Osteocyte (in vitro differentiated cells): ENCODE measurements around the gene ARHGEF11. TPM values are rescaled to one million over a fixed set of nuclear protein-coding genes. Genes with fewer than 3 reads are reported as not detected.

Experiments
- DNase-seq: peaks from one replicate; pipeline ENCODE4 v3.0.0; 2021; ENCODE audit warnings: mixed read lengths; ENCODE audit not compliant: unreplicated experiment; ENCODE audit errors: extremely low spot score
- H3K27ac Mint-ChIP-seq: one replicate; pipeline ENCODE4 v1.8.0; 2021; ENCODE audit warnings: mild to moderate bottlenecking, mixed read lengths; ENCODE audit not compliant: unreplicated experiment
- H3K27me3 Mint-ChIP-seq: one replicate; pipeline ENCODE4 v1.8.0; 2021; ENCODE audit warnings: mixed read lengths; ENCODE audit not compliant: unreplicated experiment
- H3K36me3 Mint-ChIP-seq: one replicate; pipeline ENCODE4 v1.8.0; 2021; ENCODE audit warnings: mixed read lengths; ENCODE audit not compliant: unreplicated experiment
- H3K4me1 Mint-ChIP-seq: one replicate; pipeline ENCODE4 v1.8.0; 2021; ENCODE audit warnings: mixed read lengths; ENCODE audit not compliant: unreplicated experiment
- H3K4me3 Mint-ChIP-seq: one replicate; pipeline ENCODE4 v1.8.0; 2021; ENCODE audit warnings: mild to moderate bottlenecking, moderate library complexity, mixed read lengths; ENCODE audit not compliant: unreplicated experiment
- H3K9me3 Mint-ChIP-seq: one replicate; pipeline ENCODE4 v1.8.0; 2021; ENCODE audit warnings: mixed read lengths; ENCODE audit not compliant: unreplicated experiment
- total RNA-seq: library from RNA; stranded (reverse); gene quantifications from 2 replicates; pipeline ENCODE4 v1.2.1, GENCODE V29; 2021
- TF ChIP-seq, protein P1 (sequence below): fragments of 200-600 bp; sonication (generic); IDR thresholded peaks from 2 replicates; pipeline ENCODE4 v1.5.0; 2021; ENCODE audit warnings: antibody characterized with exemption, mild to moderate bottlenecking, moderate library complexity

ARHGEF11 gene
- total RNA-seq, 1 donor from 2014 or later = 42.2 TPM

DNA sequence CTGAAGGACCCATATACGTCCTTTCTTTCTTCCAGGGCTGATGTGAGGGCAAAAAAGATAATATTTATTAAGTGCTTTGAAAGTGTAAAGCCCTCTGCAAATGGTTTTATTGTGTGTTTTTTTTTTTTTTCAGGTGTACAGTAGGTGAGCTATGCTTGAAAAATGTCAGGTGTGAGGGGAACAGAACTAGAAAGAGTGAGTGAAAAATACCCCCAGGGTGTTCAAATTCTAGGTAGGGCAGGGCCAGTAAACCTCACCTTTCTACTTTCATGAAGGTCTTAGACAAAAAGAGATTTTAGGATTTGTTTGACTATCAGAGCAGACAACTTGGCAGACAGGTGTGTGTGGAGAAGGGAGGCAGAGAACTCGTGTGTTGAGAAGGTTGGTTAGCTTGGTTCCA, 51.3 kb downstream of the ARHGEF11 start:
- peaks cover 4% of the 10 kb centered on the region for H3K4me1 Mint-ChIP-seq
- no peak overlapping the region for H3K27ac Mint-ChIP-seq
- peaks cover 4% of the 10 kb centered on the region for H3K36me3 Mint-ChIP-seq
- DNase-seq = no peak
- no peaks in the 10 kb centered on the region for H3K27me3 Mint-ChIP-seq
- no peaks in the 10 kb centered on the region for H3K9me3 Mint-ChIP-seq
- TF ChIP-seq, protein P1, sequence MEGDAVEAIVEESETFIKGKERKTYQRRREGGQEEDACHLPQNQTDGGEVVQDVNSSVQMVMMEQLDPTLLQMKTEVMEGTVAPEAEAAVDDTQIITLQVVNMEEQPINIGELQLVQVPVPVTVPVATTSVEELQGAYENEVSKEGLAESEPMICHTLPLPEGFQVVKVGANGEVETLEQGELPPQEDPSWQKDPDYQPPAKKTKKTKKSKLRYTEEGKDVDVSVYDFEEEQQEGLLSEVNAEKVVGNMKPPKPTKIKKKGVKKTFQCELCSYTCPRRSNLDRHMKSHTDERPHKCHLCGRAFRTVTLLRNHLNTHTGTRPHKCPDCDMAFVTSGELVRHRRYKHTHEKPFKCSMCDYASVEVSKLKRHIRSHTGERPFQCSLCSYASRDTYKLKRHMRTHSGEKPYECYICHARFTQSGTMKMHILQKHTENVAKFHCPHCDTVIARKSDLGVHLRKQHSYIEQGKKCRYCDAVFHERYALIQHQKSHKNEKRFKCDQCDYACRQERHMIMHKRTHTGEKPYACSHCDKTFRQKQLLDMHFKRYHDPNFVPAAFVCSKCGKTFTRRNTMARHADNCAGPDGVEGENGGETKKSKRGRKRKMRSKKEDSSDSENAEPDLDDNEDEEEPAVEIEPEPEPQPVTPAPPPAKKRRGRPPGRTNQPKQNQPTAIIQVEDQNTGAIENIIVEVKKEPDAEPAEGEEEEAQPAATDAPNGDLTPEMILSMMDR = no peak
- no peak overlapping the region for H3K4me3 Mint-ChIP-seq

DNA sequence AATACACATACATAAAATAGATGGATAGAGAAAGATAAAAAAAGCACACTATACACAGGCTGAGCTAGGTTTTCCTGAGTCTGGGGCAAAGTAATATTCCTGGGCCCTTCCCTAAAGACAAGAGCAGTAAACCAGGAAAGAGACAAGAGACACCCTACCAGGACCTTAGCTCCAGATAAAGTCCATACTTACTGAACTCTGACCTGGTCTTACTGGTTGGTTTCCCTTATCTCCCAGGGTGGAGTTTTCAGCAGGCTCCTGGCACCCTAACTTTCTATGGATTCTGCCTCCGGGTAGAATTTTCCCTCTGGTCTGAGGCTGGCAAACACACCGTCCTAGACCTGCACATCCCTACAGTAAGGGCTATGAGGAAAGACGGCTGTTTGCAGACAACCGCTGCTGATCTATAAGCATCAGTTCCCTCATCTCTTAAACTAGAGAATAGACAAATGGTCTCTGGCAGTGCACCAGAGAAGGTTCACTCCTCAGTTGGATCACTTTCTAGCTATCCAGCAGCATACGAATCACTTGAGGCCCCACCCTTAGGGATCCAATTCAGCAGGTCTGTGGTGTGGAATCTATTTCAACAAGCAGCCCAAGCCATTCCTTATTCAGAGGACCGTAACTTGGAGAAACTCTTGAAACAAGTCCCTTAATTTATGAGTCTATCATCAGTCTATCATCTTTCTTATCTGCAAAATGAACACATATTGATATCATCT, 52.0 kb downstream of the ARHGEF11 start:
- DNase-seq = no peak
- Mint-ChIP-seq H3K9me3 (no peaks in the 10 kb centered on the region), H3K36me3 (peaks cover 4% of the 10 kb centered on the region), H3K4me3 (no peak overlapping the region), H3K4me1 (peaks cover under 1% of the 10 kb centered on the region), H3K27me3 (no peaks in the 10 kb centered on the region), H3K27ac (no peak overlapping the region)
- TF ChIP-seq, protein P1 = no peak

DNA sequence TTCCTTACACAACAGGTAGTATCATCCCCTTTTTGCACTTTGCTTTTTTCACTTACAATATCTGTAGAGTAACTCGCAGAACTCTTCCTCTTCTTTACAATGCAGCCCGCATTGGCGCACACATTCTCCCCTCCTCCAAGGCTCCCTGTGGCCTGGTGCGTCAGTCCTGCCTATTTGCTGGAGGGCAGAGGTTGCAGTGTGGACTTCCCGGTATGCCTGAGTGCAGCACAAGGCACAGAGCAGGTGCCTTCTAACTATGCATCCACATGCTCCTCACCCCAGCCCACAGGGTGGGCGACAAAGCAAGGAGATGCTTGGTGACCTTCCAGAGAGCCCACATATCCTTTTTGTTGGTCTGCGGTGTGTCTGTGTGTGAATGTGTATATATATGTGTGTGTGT, 53.3 kb downstream of the ARHGEF11 start:
- H3K27me3 Mint-ChIP-seq = no peaks in the 10 kb centered on the region
- no peak overlapping the region for H3K4me3 Mint-ChIP-seq
- H3K4me1 Mint-ChIP-seq = no peaks in the 10 kb centered on the region
- H3K36me3 Mint-ChIP-seq = peaks cover 4% of the 10 kb centered on the region
- no peak overlapping the region for H3K27ac Mint-ChIP-seq
- TF ChIP-seq, protein P1 = no peak
- DNase-seq = no peak
- no peaks in the 10 kb centered on the region for H3K9me3 Mint-ChIP-seq

DNA sequence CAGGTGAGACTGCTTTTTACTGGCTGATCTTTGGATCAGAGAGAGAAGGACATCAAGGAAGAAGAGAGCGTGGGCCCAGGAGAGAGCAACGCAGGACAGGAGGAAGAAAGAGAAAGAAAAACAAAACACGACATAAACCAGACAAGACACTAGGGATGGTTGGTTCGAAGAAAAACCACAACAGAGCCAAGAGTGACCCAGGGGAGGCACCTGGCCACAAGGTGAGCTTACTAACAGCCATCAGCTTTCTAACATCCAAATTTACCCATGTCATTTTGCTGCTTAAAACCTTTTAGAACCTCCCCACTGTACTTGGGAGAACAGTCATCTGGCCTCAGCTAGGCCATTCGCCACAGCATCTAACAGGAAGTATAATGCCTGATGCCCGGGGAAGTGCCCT, 57.8 kb downstream of the ARHGEF11 start:
- no peak for DNase-seq
- H3K9me3 Mint-ChIP-seq = no peaks in the 10 kb centered on the region
- TF ChIP-seq, protein P1 = no peak
- H3K4me3 Mint-ChIP-seq = no peak overlapping the region
- H3K27ac Mint-ChIP-seq = no peak overlapping the region
- no peaks in the 10 kb centered on the region for H3K27me3 Mint-ChIP-seq
- no peaks in the 10 kb centered on the region for H3K4me1 Mint-ChIP-seq
- H3K36me3 Mint-ChIP-seq = peaks cover 15% of the 10 kb centered on the region

DNA sequence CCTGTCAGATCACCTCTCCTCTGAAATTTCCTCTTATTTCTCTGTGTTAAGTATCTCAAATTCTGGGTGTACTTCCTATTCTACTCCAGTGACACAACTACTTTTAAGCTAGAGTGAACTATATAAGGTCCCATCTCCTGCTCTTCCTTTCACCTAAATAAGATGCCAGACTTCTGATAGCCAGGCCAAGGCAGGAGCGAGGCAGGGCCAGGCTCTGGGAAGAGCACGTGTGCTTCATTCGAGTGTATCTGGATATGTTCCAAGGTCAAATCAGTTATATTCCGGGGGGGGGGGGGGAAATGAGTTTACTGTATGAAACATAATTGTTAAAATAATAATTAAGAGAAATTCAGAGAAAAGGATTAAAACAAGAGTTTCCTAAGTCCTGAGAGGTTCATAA, 65.0 kb downstream of the ARHGEF11 start:
- no peaks in the 10 kb centered on the region for H3K27me3 Mint-ChIP-seq
- no peaks in the 10 kb centered on the region for H3K9me3 Mint-ChIP-seq
- H3K27ac Mint-ChIP-seq = no peak overlapping the region
- TF ChIP-seq, protein P1 = no peak
- DNase-seq = no peak
- H3K36me3 Mint-ChIP-seq = peaks cover 60% of the 10 kb centered on the region
- no peak overlapping the region for H3K4me3 Mint-ChIP-seq
- H3K4me1 Mint-ChIP-seq = no peaks in the 10 kb centered on the region
